T-helper 9 cell (primary cell): ENCODE measurements around the gene RETREG2.

Experiments used
- DNase-seq: peaks from one replicate; pipeline ENCODE4 v3.0.0-alpha.2; 2020

The RETREG2 gene

DNA sequence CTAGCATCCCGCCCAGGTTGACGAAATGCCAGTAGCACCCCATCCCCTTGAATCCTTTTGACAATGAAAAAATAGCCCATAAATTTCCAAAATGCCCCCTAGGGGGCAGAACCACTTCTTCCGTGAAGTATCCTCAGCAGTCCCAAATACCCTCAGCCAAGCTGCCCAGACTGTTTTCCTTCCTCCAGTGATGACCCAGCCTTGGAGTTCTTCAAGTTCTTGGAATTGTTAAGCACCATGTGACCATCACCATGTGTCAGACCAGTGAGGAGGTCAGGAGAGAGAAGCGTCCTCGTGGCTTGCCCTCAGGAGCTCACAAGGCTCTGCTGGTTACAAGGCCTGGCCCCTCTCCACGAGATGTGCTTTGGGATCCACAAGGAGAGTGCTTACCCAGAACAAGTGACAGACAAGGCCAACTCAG lies 6.8 kb upstream of the RETREG2 start:
- peak; percentile 12 for DNase-seq

DNA sequence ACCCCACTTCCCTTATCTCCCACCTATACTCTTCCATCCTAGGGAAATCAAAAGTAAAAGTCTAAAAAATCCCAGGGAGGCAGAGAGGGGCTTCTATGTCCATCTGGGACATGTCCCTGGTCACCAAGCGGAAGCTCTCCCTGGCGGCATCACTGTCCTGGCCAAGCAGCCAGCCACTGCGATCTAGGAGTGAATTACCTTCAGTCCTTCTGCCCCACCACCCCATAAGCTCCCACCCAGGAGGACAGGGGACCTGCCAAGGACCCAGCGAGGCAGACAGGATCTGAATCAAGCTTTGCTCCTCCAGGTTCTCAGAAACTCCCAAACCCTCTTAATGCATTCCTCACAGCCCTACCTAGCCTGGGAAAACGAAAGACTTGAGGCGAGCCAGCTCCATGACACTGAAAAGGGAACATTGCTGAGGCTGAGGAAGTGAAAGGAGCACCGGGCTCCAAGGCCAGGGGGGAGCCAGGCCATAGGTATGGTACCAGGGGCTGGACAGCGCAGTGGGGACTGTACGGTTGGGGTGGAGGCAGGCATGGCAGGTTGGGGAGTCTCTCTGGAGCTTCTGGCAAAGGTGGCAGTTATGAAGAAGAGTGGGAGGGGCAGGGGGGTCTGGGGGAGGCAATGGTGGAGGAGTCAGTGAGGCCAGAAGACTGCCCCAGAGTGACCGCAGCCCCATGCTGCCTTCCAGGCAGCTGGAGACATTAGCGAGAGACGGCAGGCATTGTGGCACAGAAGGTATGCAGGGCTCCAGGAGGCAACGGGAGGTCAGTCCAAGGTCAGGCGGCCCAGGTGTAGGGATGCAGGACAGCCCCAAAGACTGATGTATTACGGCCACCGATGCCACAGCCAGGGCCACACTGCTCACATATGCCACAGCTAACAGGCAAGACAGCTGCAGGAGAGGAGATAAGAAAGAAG lies 5.6 kb upstream of the RETREG2 start:
- DNase-seq: no peak

DNA sequence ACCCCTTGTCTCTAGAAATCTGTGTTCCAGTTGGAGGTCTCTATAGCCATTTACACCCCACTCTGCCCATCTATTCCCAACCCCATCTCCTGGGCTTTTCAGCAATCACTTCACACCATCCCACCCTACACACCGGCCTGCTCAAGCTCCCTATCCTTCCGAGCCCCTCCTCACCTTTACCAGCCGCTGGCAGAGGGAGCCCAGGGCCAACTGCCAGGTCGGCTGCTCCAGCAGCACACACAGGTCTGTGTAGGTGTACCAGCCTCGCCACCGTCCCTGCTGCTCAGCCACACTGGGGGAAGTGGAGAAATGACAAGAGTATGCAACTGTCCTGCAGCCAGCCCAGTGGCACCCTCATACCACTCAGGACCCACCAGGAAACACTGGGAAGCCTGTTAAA lies 4.9 kb upstream of the RETREG2 start:
- no peak for DNase-seq

DNA sequence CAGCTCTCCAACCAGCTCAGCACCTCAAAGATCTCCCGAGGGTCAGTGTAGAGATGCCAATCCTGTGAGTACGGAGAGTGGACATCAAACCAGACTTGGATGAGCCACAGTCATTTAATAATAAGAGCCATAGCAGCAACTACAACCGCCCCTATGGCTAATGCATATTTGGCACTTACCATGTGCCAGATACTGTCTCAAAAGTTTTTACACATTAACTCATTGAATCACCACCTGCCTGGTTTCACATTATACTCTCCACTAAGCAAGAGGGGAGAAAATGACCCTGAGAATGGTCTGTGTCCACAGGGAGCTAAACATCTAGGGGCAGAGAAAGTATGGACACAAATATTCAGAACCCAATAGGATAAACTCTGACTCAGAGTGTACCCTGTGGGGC lies 3.9 kb upstream of the RETREG2 start:
- no peak for DNase-seq

DNA sequence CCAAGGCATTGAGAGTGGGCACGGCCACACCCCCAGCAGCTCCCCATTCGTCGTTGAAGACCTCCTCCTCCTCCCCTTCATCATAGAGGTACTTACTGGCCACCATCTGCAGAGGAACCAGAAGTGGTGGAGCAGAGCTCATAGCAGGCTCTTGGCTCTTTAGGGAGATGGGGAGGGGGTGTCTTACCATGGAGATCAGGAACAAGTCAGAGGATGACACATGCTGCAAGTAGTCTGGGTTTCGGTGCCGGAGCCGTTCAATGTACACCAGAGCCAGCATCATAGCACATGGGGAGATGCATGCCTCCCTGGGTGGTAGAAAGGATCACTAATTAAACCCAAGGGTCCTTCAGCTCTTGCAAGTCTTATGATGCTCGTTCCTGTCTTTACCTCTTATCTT lies 3.3 kb upstream of the RETREG2 start:
- DNase-seq: no peak

DNA sequence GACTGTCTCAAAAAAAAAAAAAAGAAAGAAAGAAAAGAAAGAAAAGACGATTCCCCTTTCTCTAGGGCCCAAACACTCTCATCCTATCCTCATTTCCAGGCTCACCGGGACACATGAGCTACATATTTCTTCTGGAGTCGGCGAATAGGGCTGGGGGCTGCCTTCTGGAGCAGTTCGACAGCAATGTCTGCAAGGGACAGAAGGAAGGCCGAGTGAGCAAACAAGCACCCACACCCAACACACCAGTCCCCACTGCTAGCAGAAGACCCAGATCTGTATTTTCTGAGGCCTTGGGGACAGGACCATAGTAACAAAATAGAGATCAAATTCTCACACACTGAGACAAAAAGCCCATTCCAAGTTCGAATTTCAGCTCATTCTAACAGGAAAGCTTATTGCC lies 2.6 kb upstream of the RETREG2 start:
- DNase-seq: no peak

DNA sequence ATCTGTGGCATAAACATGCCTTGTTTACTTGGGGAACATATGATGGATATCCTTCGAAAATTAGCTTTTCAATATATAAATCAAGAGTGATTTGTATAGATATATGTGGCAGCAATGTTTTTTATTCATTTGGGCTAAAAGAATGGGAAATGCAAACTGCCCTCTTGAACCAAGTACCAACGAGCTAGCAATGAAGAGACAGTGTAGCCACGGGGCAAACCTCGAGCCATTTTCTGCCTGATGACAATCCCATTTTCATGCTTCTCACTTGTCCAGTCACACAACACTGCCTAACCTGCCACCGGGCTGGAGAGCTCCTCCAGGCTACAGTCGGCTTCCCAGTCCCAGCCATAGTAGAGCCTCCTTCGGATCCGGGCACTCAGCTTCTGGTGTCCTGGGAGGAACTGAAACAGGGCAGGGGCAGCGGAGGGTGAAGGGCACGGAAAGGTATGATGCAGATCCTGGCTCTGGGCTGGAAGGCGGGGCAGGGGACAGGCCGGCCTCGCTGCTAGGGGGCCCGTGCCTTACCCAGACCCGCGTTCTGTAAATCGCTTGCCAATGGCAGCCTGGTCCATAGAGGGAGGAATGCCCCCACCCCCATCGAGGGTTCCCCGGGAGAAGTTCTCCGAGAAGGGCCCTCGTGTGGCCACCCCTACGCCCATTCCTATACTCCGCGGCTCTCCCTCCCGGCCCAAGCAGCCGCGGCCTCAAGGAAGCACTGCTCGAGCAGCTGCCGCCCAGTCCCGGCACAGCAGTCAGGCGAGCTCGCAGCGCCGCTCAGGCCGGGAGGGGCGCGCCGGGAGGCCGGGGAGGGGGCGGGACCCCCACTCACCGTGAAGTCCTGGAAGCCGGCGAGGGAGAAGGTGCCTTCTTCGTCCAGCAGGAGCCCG lies 1.9 kb upstream of the RETREG2 start:
- DNase-seq: no peak

DNA sequence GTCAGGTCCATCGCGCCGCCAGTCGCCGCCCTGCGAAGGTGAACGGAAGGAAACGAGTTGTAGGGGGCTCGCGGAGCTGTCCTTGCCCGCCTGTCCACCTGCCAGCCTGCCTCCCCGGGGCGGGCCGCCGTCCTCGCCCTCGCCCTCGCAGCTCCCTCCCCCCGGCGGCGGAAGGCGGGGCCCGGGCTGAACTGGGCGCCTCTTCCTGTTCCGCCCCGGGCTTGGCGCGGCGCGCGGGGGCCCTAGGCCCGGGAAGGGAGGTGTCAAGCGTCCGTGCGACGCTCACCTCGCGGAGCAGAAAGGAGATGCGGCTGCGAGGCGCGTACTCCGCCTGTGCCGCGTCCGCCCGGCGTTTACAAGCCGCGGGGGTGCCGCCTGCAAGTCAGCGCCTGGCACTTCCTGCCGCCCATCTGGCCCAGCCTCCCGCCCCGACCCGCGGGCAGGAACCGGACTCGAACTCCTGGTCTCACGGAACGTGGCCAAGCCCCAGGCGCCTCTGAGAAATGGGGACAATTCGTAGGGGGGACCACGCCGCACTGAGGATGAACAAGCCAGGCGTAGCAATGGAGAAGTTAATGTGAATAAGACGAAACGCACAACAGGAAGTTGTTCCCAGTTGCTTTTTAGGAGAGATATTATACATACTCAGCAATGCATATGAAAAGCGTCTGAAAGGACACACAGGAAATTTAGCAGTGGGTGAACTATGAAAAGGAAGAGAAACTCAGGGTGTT lies 1.1 kb upstream of the RETREG2 start, which contains the start of gene CNPPD1:
TSS of gene CNPPD1 (minus strand) at position 108 of the 734 bp plus-strand sequence. CDS start at position 11, 97 bp downstream.
- DNase-seq: peak; percentile 80

DNA sequence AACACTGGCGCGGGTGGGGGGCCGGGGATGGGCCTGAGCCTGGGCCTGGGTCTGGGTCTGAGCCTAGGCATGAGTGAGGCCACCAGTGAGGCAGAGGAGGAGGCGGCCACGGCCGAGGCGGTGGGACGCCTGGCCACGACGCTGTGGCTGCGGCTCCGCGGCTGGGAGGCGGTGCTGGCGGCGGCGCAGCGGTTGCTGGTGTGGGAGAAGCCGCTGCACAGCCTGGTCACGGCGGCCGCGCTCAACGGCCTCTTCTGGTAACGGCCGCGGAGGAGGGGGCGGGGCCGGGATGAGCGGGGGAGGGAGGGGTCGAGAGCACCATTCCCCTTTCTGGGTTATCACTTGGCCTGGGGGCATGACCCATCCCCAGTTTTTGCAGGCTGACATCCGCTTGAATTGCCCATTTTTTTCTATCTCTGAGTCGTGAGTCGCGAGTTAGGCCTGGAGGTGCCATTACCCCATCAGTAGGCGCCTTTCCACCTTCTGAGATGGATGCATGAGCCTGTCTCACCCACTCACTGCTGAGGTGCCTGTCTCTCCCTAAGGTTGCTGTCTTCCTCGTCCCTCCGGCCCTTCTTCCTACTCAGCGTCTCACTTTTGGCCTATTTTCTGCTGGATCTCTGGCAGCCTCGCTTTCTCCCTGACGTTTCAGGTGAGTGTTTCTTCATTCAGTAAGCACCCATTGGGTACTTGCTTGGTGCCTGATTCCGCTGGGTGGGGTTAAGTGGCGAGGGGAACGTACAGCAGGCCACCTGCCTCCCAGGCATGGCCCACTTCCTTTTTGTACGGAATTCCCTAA lies 501 bp downstream of the RETREG2 start:
- peak; percentile 37 for DNase-seq

DNA sequence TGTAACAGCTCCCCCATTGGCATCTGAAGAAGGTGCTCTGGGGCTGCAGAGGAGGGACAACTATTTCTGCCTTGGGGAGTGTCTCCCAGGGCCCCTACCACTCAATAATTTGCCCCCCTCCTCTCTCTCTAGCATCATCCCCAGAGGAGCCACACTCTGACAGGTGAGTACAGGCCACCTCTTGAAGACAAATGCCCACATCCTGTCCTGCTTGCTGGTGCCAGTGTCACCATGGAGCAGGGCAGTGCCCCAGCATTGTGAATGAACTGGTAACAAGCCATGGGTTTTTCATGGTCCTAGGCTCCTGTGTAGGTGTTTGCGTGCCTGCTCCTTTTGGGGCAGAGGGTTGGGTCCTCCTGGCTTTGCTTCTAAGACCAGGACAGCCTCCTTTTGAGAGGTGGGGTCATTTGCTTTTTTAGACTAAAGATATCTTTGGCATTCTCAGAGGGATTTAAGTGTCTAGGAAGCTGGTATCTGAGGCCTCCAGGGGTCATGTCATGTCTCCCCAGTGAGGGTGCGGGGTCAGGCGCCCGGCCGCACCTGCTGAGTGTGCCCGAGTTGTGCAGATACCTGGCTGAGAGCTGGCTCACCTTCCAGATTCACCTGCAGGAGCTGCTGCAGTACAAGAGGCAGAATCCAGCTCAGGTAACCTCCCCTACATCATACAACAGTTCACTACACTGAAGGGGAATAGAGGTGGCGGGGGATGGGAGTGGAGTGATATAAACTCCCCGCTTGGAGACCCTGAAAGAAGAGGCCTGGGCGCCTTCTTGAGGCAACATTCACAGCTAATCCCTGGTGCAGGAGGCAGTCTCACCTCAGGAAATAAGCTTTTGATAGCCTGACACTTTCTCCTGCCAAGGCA lies 1.8 kb downstream of the RETREG2 start:
- no peak for DNase-seq

DNA sequence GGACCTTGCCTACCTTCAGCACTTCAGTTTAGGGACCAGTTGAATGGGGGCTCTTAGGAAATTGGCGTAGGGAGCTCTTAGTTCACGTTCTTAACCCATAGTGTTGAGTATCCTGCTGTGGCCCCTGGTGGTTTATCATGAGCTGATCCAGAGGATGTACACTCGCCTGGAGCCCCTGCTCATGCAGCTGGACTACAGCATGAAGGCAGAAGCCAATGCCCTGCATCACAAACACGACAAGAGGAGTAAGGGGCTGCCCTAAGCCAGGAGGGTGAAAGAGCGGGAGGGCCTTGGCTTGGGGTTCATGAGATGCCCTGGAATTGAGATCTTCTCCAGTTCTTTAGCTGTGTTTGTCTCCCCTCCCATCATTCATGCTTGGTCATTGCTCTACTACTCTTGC lies 2.9 kb downstream of the RETREG2 start:
- no peak for DNase-seq

DNA sequence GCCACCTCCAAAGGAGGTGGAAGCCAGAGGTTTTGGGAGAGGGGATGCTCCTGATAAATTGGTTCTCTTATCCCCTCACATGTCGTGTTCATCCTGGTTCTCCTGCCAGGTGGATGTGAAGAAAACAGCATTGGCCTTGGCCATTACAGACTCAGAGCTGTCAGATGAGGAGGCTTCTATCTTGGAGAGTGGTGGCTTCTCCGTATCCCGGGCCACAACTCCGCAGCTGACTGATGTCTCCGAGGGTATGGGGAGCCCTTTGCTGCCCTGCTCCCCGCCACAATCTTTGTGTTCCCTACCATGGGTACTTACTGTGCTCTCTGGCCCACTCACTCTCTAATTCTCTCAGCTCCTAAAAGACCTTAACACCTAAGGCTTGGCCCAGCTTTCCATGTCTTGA lies 3.5 kb downstream of the RETREG2 start:
- DNase-seq: no peak

DNA sequence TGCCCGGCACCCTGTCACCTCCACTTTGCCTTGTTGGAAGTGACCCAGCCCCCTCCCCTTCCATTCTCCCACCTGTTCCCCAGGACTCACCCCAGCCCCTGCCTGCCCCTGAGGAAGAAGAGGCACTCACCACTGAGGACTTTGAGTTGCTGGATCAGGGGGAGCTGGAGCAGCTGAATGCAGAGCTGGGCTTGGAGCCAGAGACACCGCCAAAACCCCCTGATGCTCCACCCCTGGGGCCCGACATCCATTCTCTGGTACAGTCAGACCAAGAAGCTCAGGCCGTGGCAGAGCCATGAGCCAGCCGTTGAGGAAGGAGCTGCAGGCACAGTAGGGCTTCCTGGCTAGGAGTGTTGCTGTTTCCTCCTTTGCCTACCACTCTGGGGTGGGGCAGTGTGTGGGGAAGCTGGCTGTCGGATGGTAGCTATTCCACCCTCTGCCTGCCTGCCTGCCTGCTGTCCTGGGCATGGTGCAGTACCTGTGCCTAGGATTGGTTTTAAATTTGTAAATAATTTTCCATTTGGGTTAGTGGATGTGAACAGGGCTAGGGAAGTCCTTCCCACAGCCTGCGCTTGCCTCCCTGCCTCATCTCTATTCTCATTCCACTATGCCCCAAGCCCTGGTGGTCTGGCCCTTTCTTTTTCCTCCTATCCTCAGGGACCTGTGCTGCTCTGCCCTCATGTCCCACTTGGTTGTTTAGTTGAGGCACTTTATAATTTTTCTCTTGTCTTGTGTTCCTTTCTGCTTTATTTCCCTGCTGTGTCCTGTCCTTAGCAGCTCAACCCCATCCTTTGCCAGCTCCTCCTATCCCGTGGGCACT lies 4.5 kb downstream of the RETREG2 start:
- no peak for DNase-seq

DNA sequence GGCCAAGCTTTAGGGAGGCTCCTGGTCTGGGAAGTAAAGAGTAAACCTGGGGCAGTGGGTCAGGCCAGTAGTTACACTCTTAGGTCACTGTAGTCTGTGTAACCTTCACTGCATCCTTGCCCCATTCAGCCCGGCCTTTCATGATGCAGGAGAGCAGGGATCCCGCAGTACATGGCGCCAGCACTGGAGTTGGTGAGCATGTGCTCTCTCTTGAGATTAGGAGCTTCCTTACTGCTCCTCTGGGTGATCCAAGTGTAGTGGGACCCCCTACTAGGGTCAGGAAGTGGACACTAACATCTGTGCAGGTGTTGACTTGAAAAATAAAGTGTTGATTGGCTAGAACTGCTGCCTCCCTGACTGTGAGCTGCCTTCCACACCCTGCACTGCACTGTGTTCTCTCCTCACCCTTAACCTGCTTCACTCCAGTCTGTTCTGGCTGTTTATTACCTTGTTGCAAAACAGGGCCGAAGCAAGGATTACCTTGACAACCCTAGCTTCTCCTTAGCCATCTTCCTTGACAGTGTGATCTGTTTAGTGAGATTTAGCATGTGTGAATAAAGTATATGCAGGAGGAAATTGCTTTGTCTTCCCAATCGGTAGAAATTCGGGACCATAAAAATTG lies 5.2 kb downstream of the RETREG2 start:
- no peak for DNase-seq

DNA sequence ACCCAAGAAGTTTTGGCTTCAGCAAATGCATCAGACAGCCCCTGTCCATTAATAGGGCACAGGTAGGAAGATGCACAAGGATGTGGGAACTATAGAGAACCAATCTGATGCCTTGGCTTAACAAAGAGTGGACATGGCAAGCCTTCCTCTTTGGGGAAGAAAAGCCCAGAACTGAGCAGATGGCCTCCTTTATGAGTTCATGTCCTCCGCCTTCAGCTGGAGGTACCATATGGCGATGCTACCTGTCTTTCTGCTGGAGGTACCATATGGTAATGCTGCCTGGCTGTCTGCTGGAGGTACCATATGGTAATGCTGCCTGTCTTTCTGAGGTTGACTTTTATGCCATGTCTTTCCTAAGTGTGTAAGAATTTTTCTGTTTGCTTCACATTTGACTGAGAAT lies 6.0 kb downstream of the RETREG2 start:
- no peak for DNase-seq

DNA sequence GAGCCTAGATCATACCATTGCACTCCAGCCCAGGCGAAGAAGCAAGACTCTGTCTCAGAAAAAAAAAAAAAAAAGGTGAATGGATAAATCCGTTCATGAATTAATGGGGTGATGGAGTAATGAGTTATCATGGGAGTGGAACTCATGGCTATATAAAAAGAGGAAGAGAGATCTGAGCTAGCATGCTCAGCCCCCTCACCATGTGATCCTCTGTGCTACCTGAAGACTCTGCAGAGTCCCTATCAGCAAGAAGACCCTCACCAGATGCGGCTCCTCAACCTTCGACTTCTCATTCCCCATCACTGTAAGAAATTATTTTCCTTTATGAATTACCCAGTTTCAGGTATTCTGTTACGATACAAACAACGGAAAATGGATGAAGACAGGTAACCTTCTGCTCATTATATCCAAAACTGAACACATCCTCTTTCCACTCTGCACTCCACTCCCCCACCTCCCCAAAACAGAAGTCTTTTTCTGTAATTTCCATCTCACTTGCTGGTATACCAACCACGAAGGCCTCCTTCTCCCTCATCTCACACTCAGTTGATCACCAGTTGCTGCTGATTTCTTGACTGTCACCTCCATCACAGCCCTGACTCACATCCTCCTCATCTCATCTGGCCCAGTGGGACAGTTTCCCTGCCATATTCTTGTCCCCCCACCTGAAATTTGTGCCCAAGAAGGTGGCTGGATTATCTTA lies 8.8 kb downstream of the RETREG2 start:
- DNase-seq: no peak

DNA sequence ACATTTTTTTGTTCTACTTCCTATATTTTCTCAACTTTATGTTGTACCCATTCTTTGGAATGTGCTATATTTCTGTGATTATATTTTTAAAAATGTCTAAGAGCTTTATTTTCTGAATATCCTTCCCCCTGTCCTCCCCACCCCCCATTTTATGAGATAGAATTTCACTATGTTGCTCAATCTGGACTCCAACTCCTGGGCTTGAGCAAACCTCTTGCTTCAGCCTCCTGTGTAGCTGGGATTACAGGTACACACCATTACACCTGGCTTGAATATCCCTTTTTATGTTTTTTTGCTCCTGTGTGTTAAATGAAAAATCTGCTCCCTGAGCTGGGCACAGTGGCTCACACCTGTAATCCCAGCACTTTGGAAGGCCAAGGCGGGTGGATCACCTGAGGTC lies 19.3 kb downstream of the RETREG2 start:
- no peak for DNase-seq

DNA sequence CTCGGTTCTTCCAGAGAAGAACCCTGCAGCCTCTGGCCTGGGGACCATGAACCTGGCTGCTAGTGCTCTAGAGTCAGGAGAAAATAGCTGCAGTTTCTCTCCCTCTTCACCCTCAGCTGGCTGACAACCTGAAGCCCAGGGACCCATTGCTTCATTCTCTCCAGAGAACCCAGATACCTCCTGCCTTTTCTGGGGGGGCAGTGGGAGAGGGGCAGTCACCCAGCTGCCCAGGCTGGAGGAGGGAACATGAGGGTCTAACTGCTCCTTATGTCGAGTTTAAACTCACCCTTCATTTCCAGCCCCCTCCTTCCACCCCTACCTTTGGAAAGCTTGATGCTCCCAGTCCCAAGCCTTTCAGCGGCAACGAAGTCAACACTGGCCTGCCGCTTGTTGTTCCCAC lies 20.9 kb downstream of the RETREG2 start:
- no peak for DNase-seq
